Measurements from ENCODE around the gene TNN.

DNA sequence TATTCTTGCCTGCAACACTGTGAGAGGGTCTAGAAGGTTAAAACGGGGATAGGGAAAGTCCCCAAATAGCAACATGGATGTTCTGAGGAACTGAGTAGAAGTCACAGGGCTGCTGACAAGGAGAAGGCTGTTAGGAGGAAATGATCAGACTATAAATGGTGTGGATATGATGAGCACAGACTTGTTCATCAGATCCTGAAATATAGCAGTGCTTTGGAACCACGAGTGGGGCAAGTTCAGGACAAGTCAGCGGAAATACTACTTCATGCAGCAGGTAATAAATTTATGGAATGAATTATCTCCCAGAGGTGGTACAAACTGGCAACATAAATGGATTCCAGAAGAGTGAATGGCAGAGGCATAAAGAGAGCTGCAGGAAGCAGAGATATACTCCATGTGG lies 128.2 kb downstream of the TNN start:
- TF ChIP-seq, protein P1, sequence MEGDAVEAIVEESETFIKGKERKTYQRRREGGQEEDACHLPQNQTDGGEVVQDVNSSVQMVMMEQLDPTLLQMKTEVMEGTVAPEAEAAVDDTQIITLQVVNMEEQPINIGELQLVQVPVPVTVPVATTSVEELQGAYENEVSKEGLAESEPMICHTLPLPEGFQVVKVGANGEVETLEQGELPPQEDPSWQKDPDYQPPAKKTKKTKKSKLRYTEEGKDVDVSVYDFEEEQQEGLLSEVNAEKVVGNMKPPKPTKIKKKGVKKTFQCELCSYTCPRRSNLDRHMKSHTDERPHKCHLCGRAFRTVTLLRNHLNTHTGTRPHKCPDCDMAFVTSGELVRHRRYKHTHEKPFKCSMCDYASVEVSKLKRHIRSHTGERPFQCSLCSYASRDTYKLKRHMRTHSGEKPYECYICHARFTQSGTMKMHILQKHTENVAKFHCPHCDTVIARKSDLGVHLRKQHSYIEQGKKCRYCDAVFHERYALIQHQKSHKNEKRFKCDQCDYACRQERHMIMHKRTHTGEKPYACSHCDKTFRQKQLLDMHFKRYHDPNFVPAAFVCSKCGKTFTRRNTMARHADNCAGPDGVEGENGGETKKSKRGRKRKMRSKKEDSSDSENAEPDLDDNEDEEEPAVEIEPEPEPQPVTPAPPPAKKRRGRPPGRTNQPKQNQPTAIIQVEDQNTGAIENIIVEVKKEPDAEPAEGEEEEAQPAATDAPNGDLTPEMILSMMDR (IDR thresholded peaks at IDR 0.05), result no peak
- no peak for TF ChIP-seq POLR2A (IDR thresholded peaks at IDR 0.05)
